CD14-positive monocyte (primary cell): ENCODE measurements around the gene RNF169. TPM values are rescaled to one million over a fixed set of nuclear protein-coding genes. Genes with fewer than 3 reads are reported as not detected.

Experiments
- DNase-seq, 3 donors: peaks; one replicate each; pipeline ENCODE4 v3.0.0-alpha.2; 2011 to 2022
- H2AFZ ChIP-seq: 2 replicates; pipeline ENCODE4 v1.6.0; 2012; ENCODE audit warnings: mild to moderate bottlenecking, low read depth, low read length, inconsistent platforms; ENCODE audit not compliant: insufficient read depth, poor library complexity, severe bottlenecking
- H3K27ac ChIP-seq, 2 donors: 1 replicate in 1 of 2; 2 replicates in 1 of 2; pipeline ENCODE4 v1.5.1; 2012 to 2013; ENCODE audit warnings: low read length in 2 of 2, control low read depth in 1 of 2, inconsistent platforms in 1 of 2, low read depth in 1 of 2, mild to moderate bottlenecking in 1 of 2
- H3K27me3 ChIP-seq, 2 donors: one replicate each; pipeline versions ENCODE4 v1.6.0 to v1.6.1; 2011 to 2013; ENCODE audit warnings: low read length in 2 of 2; ENCODE audit not compliant: control insufficient read depth in 2 of 2, insufficient read depth in 2 of 2
- H3K36me3 ChIP-seq, 2 donors: replicated peaks in 1 of 2; 1 replicate in 1 of 2; 2 replicates in 1 of 2; pipeline versions ENCODE4 v1.5.1 to v1.6.1; 2012 to 2013; ENCODE audit warnings: low read length in 2 of 2, control low read depth in 1 of 2, inconsistent platforms in 1 of 2, mild to moderate bottlenecking in 1 of 2; ENCODE audit not compliant: insufficient read depth in 2 of 2, control insufficient read depth in 1 of 2
- H3K4me1 ChIP-seq, 2 donors: 1 replicate in 1 of 2; 2 replicates in 1 of 2; pipeline versions ENCODE4 v1.5.1 to v1.6.1; 2012 to 2013; ENCODE audit warnings: low read length in 2 of 2, control low read depth in 1 of 2, inconsistent platforms in 1 of 2, mild to moderate bottlenecking in 1 of 2, moderate library complexity in 1 of 2; ENCODE audit not compliant: insufficient read depth in 2 of 2, control insufficient read depth in 1 of 2
- H3K4me2 ChIP-seq: replicated peaks from 2 replicates; pipeline ENCODE3; 2012; ENCODE audit warnings: low read length, moderate library complexity, mild to moderate bottlenecking; ENCODE audit not compliant: poor library complexity, severe bottlenecking; ENCODE audit errors: extremely low read depth
- H3K4me3 ChIP-seq, 3 experiments: fragments of 200-600 bp in 1 of 3; sonication (generic) in 1 of 3; replicated peaks in 1 of 3; 1 replicate in 2 of 3; 2 replicates in 1 of 3; pipeline ENCODE4 v1.5.1; 2011 to 2013; ENCODE audit warnings: low read length in 3 of 3, mild to moderate bottlenecking in 3 of 3, control low read depth in 2 of 3, low read depth in 2 of 3, inconsistent platforms in 1 of 3, moderate library complexity in 1 of 3
- H3K79me2 ChIP-seq: 2 replicates; pipeline ENCODE4 v1.6.0; 2012; ENCODE audit warnings: mild to moderate bottlenecking, control low read depth, inconsistent platforms, low read length, moderate library complexity; ENCODE audit not compliant: insufficient read depth
- H3K9ac ChIP-seq: 2 replicates; pipeline ENCODE4 v1.6.0; 2017; ENCODE audit warnings: low read length, mild to moderate bottlenecking; ENCODE audit not compliant: insufficient read depth, poor library complexity, severe bottlenecking
- H3K9me3 ChIP-seq, 2 donors: replicated peaks in 1 of 2; 1 replicate in 1 of 2; 2 replicates in 1 of 2; pipeline versions ENCODE4 v1.5.1 to v1.6.1; 2012 to 2013; ENCODE audit warnings: low read length in 2 of 2, control low read depth in 1 of 2; ENCODE audit not compliant: control insufficient read depth in 1 of 2, insufficient read depth in 1 of 2
- H4K20me1 ChIP-seq: 2 replicates; pipeline ENCODE4 v1.6.0; 2012; ENCODE audit warnings: mild to moderate bottlenecking, low read length, control low read depth, moderate library complexity; ENCODE audit not compliant: insufficient read depth
- H3K27ac Mint-ChIP-seq, 7 donors: one replicate each; pipeline ENCODE4 v1.8.0; 2020; ENCODE audit warnings: mild to moderate bottlenecking in 7 of 7, mixed read lengths in 7 of 7, moderate library complexity in 6 of 7, inconsistent platforms in 2 of 7
- H3K27me3 Mint-ChIP-seq, 3 donors: one replicate each; pipeline ENCODE4 v1.8.0; 2021 to 2022; ENCODE audit warnings: low read depth in 3 of 3, mild to moderate bottlenecking in 3 of 3, mixed read lengths in 3 of 3, moderate library complexity in 3 of 3, inconsistent platforms in 1 of 3
- H3K36me3 Mint-ChIP-seq, 2 donors: one replicate each; pipeline ENCODE4 v1.8.0; 2020; ENCODE audit warnings: mixed read lengths in 2 of 2, inconsistent platforms in 1 of 2, mild to moderate bottlenecking in 1 of 2
- H3K4me1 Mint-ChIP-seq: one replicate; pipeline ENCODE4 v1.8.0; 2020; ENCODE audit warnings: mild to moderate bottlenecking, mixed read lengths
- H3K4me3 Mint-ChIP-seq, 2 donors: one replicate each; pipeline ENCODE4 v1.8.0; 2020; ENCODE audit warnings: mild to moderate bottlenecking in 2 of 2, mixed read lengths in 2 of 2, moderate library complexity in 1 of 2
- H3K9me3 Mint-ChIP-seq, 7 donors: one replicate each; pipeline ENCODE4 v1.8.0; 2020 to 2022; ENCODE audit warnings: mixed read lengths in 7 of 7, mild to moderate bottlenecking in 6 of 7, moderate library complexity in 6 of 7, inconsistent platforms in 2 of 7
- WGBS: methylation state at CpG from one replicate; pipeline ENCODE4 v1.1.5; 2013; ENCODE audit warnings: missing lambda C conversion rate; ENCODE audit not compliant: insufficient coverage; 5-methylcytosine and 5-hydroxymethylcytosine counted together
- intact Hi-C, 2 donors: fragments of 100-400 bp; cut with micrococcal nuclease; formaldehyde crosslinking; loops; one replicate each; pipeline versions ENCODE4 v1.15.0 to v1.15.1; 2023
- polyA plus RNA-seq, 3 donors: library from polyadenylated mRNA; depleted of rRNA in 1 of 3; unstranded in 2 of 3; stranded (reverse) in 1 of 3; fragments of 300-500 nt in 2 of 3; fragments of >200 nt in 1 of 3; fragmentation: Illumina TruSeq in 2 of 3; gene quantifications; 1 replicate in 2 of 3; 2 replicates in 1 of 3; pipeline ENCODE4 v1.2.3, GENCODE V29; 2012 to 2021
- TF ChIP-seq, protein P1 (sequence below): fragments of 200-600 bp; IDR thresholded peaks from one replicate; pipeline ENCODE4 v1.8.0; 2022; ENCODE audit warnings: antibody characterized with exemption, mild to moderate bottlenecking

The RNF169 gene
- polyA plus RNA-seq, 3 donors: 1.4 to 16.2 (median 2.0) TPM

DNA sequence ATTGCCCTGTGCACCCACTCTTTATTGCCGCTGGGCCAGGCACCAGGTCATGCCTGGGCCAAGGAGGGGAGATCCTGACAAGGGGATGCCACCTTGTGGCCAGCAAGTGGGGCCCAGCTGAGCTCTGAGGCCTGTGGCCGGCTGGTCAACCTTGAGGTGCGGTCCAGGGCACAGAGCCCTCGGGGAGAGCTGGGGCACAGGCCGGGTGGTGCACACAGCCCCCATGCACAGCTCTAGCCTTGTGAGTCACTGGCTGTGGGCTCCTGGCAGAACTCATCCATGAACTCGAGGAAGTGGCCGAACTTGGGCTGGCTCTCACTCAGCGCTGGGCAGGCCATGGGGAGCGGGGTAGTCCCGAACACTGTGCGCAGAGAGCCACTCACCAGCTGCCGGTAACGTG is 94.3 kb downstream of the RNF169 start:
- peaks cover 64 to 80% of the 10 kb centered on the region in 2 donors for H3K36me3 Mint-ChIP-seq
- H3K4me2 ChIP-seq: no peak overlapping the region
- TF ChIP-seq, protein P1, sequence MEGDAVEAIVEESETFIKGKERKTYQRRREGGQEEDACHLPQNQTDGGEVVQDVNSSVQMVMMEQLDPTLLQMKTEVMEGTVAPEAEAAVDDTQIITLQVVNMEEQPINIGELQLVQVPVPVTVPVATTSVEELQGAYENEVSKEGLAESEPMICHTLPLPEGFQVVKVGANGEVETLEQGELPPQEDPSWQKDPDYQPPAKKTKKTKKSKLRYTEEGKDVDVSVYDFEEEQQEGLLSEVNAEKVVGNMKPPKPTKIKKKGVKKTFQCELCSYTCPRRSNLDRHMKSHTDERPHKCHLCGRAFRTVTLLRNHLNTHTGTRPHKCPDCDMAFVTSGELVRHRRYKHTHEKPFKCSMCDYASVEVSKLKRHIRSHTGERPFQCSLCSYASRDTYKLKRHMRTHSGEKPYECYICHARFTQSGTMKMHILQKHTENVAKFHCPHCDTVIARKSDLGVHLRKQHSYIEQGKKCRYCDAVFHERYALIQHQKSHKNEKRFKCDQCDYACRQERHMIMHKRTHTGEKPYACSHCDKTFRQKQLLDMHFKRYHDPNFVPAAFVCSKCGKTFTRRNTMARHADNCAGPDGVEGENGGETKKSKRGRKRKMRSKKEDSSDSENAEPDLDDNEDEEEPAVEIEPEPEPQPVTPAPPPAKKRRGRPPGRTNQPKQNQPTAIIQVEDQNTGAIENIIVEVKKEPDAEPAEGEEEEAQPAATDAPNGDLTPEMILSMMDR: no peak
- no peaks in the 10 kb centered on the region for H3K9me3 Mint-ChIP-seq
- peaks cover 0 to 5% (median 0%) of the 10 kb centered on the region in 3 donors for H3K27me3 Mint-ChIP-seq
- H3K36me3 ChIP-seq: peaks cover 5 to 58% of the 10 kb centered on the region in 2 donors
- no peak overlapping the region for H3K27ac Mint-ChIP-seq
- no peak for DNase-seq
- no peak overlapping the region for H3K4me3 ChIP-seq
- H2AFZ ChIP-seq: no peak overlapping the region
- H3K79me2 ChIP-seq: no peaks in the 10 kb centered on the region
- 95% methylated on average over 13 of the region's 13 CpGs for WGBS
- H4K20me1 ChIP-seq: peaks cover 9% of the 10 kb centered on the region
- H3K27ac ChIP-seq: no peak overlapping the region
- no peaks in the 10 kb centered on the region for H3K9me3 ChIP-seq
- no peak overlapping the region for H3K4me3 Mint-ChIP-seq
- peaks cover 9 to 10% of the 10 kb centered on the region in 2 donors for H3K4me1 ChIP-seq
- H3K4me1 Mint-ChIP-seq: peaks cover 23% of the 10 kb centered on the region
- H3K9ac ChIP-seq: no peak overlapping the region
- no peaks in the 10 kb centered on the region for H3K27me3 ChIP-seq
- intact Hi-C loops: no loop called here

DNA sequence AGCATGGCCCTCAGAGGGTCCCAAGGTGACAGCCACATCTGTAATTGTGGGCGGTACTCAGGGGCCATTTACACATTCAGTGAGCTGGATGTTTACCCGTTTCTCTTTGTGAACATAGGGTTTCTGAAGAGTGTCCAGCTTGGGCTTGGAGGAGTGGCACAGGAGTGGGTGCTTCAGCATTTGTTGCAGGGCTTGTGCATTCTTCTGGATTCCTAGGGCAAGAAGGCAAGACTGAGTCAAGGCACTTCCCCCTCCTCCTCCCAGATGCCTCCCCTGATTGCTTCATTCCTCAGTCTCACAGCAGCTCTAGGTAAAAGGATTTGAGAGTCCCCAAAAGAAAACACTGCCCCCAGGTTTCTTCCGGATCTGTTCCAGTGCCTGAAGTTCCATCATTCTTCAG is 95.4 kb downstream of the RNF169 start:
- intact Hi-C loops: no loop called here
- Mint-ChIP-seq H3K36me3 (peaks cover 67 to 80% of the 10 kb centered on the region in 2 donors), H3K4me3 (no peak overlapping the region), H3K27me3 (peaks cover 0 to 6% (median 0%) of the 10 kb centered on the region in 3 donors), H3K27ac (peak overlapping the region in 1 of 7 donors; percentile 9), H3K4me1 (peaks cover 20% of the 10 kb centered on the region), H3K9me3 (no peaks in the 10 kb centered on the region)
- no peak for DNase-seq
- no peaks in the 10 kb centered on the region for H3K9me3 ChIP-seq
- no peaks in the 10 kb centered on the region for H3K79me2 ChIP-seq
- peaks cover 9 to 10% of the 10 kb centered on the region in 2 donors for H3K4me1 ChIP-seq
- 100% methylated on average over 2 of the region's 3 CpGs for WGBS
- no peak overlapping the region for H3K9ac ChIP-seq
- no peaks in the 10 kb centered on the region for H3K27me3 ChIP-seq
- peaks cover 5 to 54% of the 10 kb centered on the region in 2 donors for H3K36me3 ChIP-seq
- H3K4me3 ChIP-seq: no peak overlapping the region
- no peak overlapping the region for H3K27ac ChIP-seq
- no peak overlapping the region for H3K4me2 ChIP-seq
- H4K20me1 ChIP-seq: peaks cover 6% of the 10 kb centered on the region
- no peak overlapping the region for H2AFZ ChIP-seq
- TF ChIP-seq, protein P1: no peak
